ENCODE results near the gene PEX1. TPM values are rescaled to one million over a fixed set of nuclear protein-coding genes. Genes with fewer than 3 reads are reported as not detected.

Gene PEX1
- total and polyA plus RNA-seq, 9 of the 15 experiments (the other 6 are each of a cell fraction or from before 2014, with no cell fraction given) = 9.4 to 32.2 (median 19.9) TPM

DNA sequence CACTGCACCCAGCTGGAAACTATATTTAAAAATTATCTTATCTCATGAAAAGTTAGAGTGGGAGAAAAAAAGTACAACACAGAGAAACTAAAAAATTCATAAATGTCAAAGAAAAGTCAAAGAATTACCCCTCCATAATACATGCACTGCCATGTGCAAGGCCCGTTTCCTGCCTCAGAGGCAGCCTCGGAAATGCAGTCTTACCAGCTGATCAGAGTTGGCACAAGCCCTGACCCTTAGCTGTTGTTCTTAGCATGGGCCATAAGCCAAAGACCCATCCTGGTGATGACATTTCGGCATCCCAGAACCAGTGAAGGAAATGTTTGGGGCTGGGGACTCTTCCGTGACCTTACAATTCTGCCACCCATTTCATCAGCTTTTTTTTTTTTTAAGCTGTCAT, 21.9 kb upstream of the PEX1 start (continued):
- TF ChIP-seq, protein P1, sequence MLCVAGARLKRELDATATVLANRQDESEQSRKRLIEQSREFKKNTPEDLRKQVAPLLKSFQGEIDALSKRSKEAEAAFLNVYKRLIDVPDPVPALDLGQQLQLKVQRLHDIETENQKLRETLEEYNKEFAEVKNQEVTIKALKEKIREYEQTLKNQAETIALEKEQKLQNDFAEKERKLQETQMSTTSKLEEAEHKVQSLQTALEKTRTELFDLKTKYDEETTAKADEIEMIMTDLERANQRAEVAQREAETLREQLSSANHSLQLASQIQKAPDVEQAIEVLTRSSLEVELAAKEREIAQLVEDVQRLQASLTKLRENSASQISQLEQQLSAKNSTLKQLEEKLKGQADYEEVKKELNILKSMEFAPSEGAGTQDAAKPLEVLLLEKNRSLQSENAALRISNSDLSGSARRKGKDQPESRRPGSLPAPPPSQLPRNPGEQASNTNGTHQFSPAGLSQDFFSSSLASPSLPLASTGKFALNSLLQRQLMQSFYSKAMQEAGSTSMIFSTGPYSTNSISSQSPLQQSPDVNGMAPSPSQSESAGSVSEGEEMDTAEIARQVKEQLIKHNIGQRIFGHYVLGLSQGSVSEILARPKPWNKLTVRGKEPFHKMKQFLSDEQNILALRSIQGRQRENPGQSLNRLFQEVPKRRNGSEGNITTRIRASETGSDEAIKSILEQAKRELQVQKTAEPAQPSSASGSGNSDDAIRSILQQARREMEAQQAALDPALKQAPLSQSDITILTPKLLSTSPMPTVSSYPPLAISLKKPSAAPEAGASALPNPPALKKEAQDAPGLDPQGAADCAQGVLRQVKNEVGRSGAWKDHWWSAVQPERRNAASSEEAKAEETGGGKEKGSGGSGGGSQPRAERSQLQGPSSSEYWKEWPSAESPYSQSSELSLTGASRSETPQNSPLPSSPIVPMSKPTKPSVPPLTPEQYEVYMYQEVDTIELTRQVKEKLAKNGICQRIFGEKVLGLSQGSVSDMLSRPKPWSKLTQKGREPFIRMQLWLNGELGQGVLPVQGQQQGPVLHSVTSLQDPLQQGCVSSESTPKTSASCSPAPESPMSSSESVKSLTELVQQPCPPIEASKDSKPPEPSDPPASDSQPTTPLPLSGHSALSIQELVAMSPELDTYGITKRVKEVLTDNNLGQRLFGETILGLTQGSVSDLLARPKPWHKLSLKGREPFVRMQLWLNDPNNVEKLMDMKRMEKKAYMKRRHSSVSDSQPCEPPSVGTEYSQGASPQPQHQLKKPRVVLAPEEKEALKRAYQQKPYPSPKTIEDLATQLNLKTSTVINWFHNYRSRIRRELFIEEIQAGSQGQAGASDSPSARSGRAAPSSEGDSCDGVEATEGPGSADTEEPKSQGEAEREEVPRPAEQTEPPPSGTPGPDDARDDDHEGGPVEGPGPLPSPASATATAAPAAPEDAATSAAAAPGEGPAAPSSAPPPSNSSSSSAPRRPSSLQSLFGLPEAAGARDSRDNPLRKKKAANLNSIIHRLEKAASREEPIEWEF (CRISPR knock-in tag; IDR thresholded peaks at IDR 0.05) = no peak
- TF ChIP-seq, protein P2, sequence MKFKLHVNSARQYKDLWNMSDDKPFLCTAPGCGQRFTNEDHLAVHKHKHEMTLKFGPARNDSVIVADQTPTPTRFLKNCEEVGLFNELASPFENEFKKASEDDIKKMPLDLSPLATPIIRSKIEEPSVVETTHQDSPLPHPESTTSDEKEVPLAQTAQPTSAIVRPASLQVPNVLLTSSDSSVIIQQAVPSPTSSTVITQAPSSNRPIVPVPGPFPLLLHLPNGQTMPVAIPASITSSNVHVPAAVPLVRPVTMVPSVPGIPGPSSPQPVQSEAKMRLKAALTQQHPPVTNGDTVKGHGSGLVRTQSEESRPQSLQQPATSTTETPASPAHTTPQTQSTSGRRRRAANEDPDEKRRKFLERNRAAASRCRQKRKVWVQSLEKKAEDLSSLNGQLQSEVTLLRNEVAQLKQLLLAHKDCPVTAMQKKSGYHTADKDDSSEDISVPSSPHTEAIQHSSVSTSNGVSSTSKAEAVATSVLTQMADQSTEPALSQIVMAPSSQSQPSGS (CRISPR knock-in tag; IDR thresholded peaks at IDR 0.05) = no peak
- TF ChIP-seq HDAC3 (IDR thresholded peaks at IDR 0.05; ENCODE audit: borderline replicate concordance, partially characterized antibody) = no peak
- no peak for TF ChIP-seq ZFP30 (CRISPR knock-in tag; IDR thresholded peaks at IDR 0.05; ENCODE audit: borderline replicate concordance)
- TF ChIP-seq GATA2 (CRISPR knock-in tag; IDR thresholded peaks at IDR 0.05) = no peak

All from K562 (cell line).